Peyer's patch (tissue), 4 donors: ENCODE data around the gene ICA1.

Experiments used
- CTCF ChIP-seq, 6 experiments: fragments of 450-650 bp in 4 of 6; fragments of 200-600 bp in 2 of 6; sonication (generic) in 1 of 6; IDR thresholded peaks; one replicate each; pipeline ENCODE4 v1.5.1; 2017 to 2019; ENCODE audit warnings: antibody characterized with exemption in 6 of 6, mild to moderate bottlenecking in 3 of 6, moderate library complexity in 1 of 6
- POLR2A ChIP-seq, 2 donors: fragments of 450-650 bp; IDR thresholded peaks; one replicate each; pipeline ENCODE4 v1.5.1; 2017; ENCODE audit warnings: antibody characterized with exemption in 2 of 2, mild to moderate bottlenecking in 2 of 2, moderate library complexity in 2 of 2

GRCh38 chr7:8221567-8221966, 40.4 kb downstream of the ICA1 start:
- no peak for TF ChIP-seq CTCF (IDR thresholded peaks at IDR 0.05)
- TF ChIP-seq POLR2A (IDR thresholded peaks at IDR 0.05) = no peak
